ENCODE results near the gene CBFA2T3. TPM values are rescaled to one million over a fixed set of nuclear protein-coding genes. Genes with fewer than 3 reads are reported as not detected.

Gene CBFA2T3
- total and polyA plus RNA-seq, 2 of the 13 experiments (the other 11 are each of a cell fraction or from before 2014, with no cell fraction given) = 0.05 TPM; not detected in 1

DNA sequence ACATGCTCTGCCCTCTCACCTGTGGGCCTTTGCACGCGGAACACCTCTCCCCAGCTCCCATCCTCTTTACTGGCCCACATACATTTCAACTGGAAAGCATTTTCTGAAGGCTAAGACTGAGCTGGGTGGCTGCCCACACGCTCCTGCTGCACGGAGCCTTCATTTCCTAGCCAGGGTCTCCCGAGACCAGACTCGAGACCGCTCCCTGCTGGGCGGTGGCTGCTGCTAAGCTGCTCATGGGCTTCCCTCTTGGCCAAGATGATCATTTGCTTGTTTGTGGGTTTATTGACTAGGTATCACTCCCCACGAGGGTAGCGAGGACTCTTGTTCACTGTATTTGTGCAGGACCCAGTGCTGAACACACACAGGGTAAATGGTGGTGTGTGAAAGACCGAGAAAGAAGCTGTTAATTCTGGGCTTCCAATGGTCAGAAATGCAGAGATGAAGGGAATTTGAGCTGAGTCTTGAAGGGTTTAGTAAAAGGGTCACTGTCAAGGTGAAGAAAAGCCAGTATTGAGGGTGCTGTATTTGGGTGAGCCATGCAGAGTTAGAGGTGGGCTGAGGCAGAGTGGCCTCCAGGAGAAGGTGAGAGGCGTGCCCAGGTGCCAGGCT is 119.2 kb downstream of the CBFA2T3 start (continued):
- TF ChIP-seq RFXAP (CRISPR knock-in tag; IDR thresholded peaks at IDR 0.05; ENCODE audit: borderline replicate concordance) = no peak
- TF ChIP-seq, protein P1, sequence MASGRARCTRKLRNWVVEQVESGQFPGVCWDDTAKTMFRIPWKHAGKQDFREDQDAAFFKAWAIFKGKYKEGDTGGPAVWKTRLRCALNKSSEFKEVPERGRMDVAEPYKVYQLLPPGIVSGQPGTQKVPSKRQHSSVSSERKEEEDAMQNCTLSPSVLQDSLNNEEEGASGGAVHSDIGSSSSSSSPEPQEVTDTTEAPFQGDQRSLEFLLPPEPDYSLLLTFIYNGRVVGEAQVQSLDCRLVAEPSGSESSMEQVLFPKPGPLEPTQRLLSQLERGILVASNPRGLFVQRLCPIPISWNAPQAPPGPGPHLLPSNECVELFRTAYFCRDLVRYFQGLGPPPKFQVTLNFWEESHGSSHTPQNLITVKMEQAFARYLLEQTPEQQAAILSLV (CRISPR knock-in tag; IDR thresholded peaks at IDR 0.05; ENCODE audit: borderline replicate concordance) = no peak
- peak; percentile 7; the same call in 1 of the 2 replicates for TF ChIP-seq CAMTA2 (CRISPR knock-in tag; IDR thresholded peaks at IDR 0.05; ENCODE audit: borderline replicate concordance)
- TF ChIP-seq, protein P2, sequence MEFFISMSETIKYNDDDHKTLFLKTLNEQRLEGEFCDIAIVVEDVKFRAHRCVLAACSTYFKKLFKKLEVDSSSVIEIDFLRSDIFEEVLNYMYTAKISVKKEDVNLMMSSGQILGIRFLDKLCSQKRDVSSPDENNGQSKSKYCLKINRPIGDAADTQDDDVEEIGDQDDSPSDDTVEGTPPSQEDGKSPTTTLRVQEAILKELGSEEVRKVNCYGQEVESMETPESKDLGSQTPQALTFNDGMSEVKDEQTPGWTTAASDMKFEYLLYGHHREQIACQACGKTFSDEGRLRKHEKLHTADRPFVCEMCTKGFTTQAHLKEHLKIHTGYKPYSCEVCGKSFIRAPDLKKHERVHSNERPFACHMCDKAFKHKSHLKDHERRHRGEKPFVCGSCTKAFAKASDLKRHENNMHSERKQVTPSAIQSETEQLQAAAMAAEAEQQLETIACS (CRISPR knock-in tag; IDR thresholded peaks at IDR 0.05) = no peak
- TF ChIP-seq FOXP1 (IDR thresholded peaks at IDR 0.05) = no peak
- TF ChIP-seq FOXP1 (CRISPR knock-in tag; IDR thresholded peaks at IDR 0.05) = no peak
- no peak for TF ChIP-seq ZBTB2 (CRISPR knock-in tag; IDR thresholded peaks at IDR 0.05; ENCODE audit: low read depth)
- TF ChIP-seq, protein P3, sequence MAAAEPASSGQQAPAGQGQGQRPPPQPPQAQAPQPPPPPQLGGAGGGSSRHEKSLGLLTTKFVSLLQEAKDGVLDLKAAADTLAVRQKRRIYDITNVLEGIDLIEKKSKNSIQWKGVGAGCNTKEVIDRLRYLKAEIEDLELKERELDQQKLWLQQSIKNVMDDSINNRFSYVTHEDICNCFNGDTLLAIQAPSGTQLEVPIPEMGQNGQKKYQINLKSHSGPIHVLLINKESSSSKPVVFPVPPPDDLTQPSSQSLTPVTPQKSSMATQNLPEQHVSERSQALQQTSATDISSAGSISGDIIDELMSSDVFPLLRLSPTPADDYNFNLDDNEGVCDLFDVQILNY (CRISPR knock-in tag; conservative IDR thresholded peaks at IDR 0.05) = no peak
- TF ChIP-seq ZNF549 (CRISPR knock-in tag; IDR thresholded peaks at IDR 0.05) = no peak
- TF ChIP-seq ZNF7 (CRISPR knock-in tag; IDR thresholded peaks at IDR 0.05) = no peak
- no peak for TF ChIP-seq KDM6A (CRISPR knock-in tag; IDR thresholded peaks at IDR 0.05; ENCODE audit: low read depth)
- TF ChIP-seq, protein P4, sequence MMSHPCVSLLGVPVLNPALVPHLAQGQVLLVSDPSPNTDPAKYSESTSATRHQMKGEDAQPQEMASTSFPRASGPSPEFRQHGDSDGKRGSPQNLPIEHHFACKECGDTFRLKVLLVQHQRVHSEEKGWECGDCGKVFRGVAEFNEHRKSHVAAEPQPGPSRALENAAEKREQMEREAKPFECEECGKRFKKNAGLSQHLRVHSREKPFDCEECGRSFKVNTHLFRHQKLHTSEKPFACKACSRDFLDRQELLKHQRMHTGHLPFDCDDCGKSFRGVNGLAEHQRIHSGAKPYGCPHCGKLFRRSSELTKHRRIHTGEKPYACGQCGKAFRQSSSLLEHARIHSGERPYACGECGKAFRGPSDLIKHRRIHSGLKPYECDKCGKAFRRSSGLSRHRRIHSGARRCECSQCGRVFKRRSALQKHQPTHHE (CRISPR knock-in tag; IDR thresholded peaks at IDR 0.05; ENCODE audit: borderline replicate concordance) = no peak; the same call in 1 of the 2 replicates
- TF ChIP-seq KIAA2018 (CRISPR knock-in tag; IDR thresholded peaks at IDR 0.05; ENCODE audit: borderline replicate concordance) = no peak

Measured in HepG2 (cell line).